Tibial nerve (tissue), 4 donors: ENCODE measurements around the gene ONECUT1.

Source experiments
- CTCF ChIP-seq, 5 experiments: fragments of 200-600 bp in 3 of 5; fragments of 450-650 bp in 2 of 5; sonication (generic) in 3 of 5; IDR thresholded peaks; one replicate each; pipeline ENCODE4 v1.5.1; 2016 to 2019; ENCODE audit warnings: antibody characterized with exemption in 5 of 5, mild to moderate bottlenecking in 3 of 5, moderate library complexity in 2 of 5
- EP300 ChIP-seq, 2 donors: sonication (generic); formaldehyde crosslinking; IDR thresholded peaks; one replicate each; pipeline ENCODE4 v1.6.1; 2017; ENCODE audit warnings: antibody characterized with exemption in 2 of 2, mild to moderate bottlenecking in 1 of 2

GRCh38 chr15:52788099-52788986, 1.8 kb downstream of the ONECUT1 start:
- TF ChIP-seq CTCF (IDR thresholded peaks at IDR 0.05) (no peak), EP300 (IDR thresholded peaks at IDR 0.05) (no peak)
